ENCODE data around the gene CALHM5. TPM values are rescaled to one million over a fixed set of nuclear protein-coding genes. Genes with fewer than 3 reads are reported as not detected.
A peak's percentile ranks its signal among the peaks of the same experiment; 100 is the strongest.

CALHM5 gene
- total RNA-seq, 2 donors from 2014 or later, result 2.5 to 3.0 TPM

GRCh38 chr6:116497113-116497676, 14.2 kb upstream of the CALHM5 start:
- DNase-seq, result peak; percentile 27
- ATAC-seq, result peak; percentile 32 to 63
- intact Hi-C loops (cut with DNase I), result no loop called here

DNA sequence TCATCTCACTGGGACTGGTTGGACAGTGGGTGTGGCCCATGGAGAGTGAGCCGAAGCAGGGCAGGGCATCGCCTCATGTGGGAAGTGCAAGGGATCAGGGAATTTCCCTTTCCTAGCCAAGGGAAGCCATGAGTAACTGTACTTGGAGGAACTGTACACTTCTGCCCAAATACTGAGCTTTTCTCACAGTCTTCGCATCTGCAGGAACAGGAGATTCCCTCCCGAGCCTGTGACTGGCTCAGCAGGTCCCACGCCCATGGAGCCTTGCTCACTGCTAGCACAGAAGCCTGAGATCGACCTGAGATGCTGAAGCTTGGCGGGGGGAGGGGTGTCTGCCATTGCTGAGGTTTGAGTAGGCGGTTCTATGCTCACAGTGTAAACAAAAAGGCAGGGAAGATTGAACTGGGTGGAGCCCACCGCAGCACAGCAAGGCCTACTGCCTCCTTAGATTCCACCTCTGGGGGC, 10.4 kb upstream of the CALHM5 start:
- ATAC-seq (no peak), DNase-seq (no peak)
- intact Hi-C loops (cut with DNase I), result no loop called here

GRCh38 chr6:116507324-116507723, 4.1 kb upstream of the CALHM5 start:
- ATAC-seq, result no peak
- intact Hi-C loops (cut with DNase I), result no loop called here
- no peak for DNase-seq

DNA sequence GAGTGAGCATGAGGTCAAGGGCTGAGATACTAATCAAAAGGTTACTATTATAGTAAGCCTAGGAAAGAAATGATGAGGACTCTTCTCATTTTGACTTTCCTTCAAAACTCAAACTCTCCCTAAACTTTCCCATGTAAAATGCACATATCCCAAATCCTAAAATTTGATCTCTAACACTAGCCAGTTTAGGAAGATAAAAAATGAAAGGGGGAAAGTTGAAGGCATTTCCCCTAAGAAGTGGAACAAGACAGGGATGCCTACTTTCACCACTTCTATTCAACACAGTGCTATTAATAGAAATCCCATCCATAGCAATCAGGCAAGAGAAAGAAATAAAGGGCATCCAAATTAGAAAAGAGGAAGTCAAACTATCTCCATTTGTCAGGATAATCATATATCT, 2.9 kb upstream of the CALHM5 start:
- no peak for ATAC-seq
- intact Hi-C loops (cut with DNase I), result no loop called here
- DNase-seq, result no peak

DNA sequence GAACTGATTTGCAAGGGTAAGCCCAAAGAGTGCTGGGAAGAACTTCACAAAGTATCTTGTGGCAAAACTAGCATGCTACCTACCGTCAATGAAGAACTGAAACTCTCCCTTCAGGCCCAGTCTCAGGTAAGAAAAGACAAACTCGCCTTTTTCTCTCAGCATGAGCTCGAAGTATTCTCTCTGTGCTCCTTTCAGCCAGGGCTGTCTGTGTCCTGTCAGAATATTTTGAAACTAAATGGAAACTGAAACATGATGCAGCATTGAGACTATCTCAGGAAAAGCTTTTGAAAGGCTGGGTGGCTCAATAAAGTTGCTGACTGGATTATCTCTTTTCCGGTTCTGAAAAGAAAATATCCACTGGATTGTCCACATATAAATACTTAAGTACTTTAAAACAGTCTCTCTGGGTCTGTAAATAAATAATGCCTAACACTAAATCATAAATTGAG, 696 bp downstream of the CALHM5 start:
- DNase-seq (no peak), ATAC-seq (peak; percentile 49 to 69)
- intact Hi-C loops (cut with DNase I), result no loop called here

- ATAC-seq, result peak in 1 of 2 donors; percentile 20
- DNase-seq, result no peak
- intact Hi-C loops (cut with DNase I), result no loop called here
Measured at GRCh38 chr6:116512734-116513133, 1.3 kb downstream of the CALHM5 start.

- no peak for ATAC-seq
- intact Hi-C loops (cut with DNase I), result no loop called here
Measured at GRCh38 chr6:116513224-116513875, 1.9 kb downstream of the CALHM5 start.

DNA sequence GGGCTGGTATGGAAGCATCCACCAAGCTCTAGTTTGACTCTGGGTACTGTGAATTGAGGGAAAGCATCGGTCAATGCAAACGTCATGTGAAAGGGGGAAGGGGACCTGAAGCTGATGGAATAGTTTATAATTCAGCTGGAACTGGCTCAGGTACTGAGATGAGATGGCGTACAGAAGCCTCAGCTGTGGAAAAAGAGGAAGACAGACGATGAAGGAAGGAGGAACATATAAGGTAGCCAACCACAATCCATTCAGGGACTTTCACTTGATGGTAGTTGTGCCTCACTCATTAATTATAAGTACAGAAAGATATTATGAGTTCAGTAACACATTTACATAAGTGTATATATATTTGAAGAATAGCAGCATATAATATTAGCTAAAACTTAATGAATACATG, 2.7 kb downstream of the CALHM5 start:
- DNase-seq, result no peak
- intact Hi-C loops (cut with DNase I), result no loop called here
- no peak for ATAC-seq

More at GRCh38 chr6:116513224-116513875, 1.9 kb downstream of the CALHM5 start:
- DNase-seq, result no peak

DNA sequence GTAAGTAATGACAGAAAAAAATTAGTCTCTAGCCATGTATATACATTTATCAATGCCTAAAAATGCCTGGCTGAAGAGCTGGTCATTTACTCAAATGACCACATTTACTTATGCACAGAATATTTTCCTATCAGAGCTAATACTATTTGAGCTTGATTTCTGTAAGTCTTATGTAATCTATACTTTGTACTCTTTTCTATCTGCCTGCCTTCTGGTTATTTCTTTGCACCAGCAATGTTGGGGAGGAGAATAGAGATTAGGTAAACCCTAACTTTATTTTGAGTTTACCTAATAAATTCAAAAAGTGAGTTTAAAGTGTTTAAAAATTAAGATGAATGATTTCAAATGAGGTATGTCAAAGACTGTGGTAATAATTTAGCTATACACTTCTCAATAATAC, 3.7 kb downstream of the CALHM5 start:
- ATAC-seq (no peak), DNase-seq (no peak)
- intact Hi-C loops (cut with DNase I), result no loop called here

- DNase-seq, result peak; percentile 37
- intact Hi-C loops (cut with DNase I), result no loop called here
- ATAC-seq, result no peak
Measured at GRCh38 chr6:116518621-116519368, 7.4 kb downstream of the CALHM5 start.

DNA sequence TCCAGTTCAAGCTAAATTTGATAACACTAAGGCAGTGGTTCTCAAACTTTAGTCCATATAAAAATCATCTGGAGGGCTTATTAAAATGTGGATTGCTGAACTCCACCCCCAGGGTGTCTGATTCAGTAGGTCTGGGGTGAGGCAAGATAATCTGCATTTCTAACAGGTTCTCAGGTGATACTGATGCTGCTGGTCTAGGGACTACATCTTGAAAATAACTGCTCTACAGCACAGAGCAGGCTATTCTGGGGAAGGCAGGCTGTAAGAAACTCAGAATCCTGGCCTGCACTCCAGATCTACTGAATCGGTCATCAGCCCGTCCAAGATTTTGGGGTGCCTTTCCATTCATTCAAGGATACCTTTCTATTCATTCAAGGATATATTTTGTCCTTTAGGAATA, 11.5 kb downstream of the CALHM5 start:
- intact Hi-C loops (cut with DNase I), result no loop called here
- no peak for ATAC-seq
- no peak for DNase-seq

GRCh38 chr6:116524236-116524635, 12.8 kb downstream of the CALHM5 start:
- intact Hi-C loops (cut with DNase I), result no loop called here
- no peak for ATAC-seq
- no peak for DNase-seq

GRCh38 chr6:116528133-116528532, 16.7 kb downstream of the CALHM5 start:
- ATAC-seq (no peak), DNase-seq (no peak)
- intact Hi-C loops (cut with DNase I), result no loop called here

DNA sequence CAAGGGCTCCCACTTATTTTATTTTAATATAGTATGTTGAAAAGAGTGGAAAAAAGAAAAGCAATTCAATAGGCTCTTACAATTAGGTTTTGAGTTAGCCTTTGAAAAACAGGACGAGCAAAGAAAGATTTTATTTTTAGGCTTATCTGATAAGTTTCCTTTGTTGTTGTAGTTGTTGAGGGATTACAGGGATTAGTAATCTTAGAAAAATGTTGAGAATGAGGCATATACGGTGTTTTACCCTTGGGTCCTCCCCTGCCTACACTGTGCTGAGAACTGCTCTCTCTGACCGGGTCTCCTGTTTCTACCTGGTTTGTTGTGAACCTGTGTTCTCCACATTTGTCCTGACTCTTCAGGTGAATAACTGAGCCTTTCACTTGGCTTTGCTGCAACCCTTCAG, 17.3 kb downstream of the CALHM5 start:
- intact Hi-C loops (cut with DNase I), result no loop called here
- ATAC-seq (peak in 1 of 2 donors; percentile 30), DNase-seq (no peak)

DNA sequence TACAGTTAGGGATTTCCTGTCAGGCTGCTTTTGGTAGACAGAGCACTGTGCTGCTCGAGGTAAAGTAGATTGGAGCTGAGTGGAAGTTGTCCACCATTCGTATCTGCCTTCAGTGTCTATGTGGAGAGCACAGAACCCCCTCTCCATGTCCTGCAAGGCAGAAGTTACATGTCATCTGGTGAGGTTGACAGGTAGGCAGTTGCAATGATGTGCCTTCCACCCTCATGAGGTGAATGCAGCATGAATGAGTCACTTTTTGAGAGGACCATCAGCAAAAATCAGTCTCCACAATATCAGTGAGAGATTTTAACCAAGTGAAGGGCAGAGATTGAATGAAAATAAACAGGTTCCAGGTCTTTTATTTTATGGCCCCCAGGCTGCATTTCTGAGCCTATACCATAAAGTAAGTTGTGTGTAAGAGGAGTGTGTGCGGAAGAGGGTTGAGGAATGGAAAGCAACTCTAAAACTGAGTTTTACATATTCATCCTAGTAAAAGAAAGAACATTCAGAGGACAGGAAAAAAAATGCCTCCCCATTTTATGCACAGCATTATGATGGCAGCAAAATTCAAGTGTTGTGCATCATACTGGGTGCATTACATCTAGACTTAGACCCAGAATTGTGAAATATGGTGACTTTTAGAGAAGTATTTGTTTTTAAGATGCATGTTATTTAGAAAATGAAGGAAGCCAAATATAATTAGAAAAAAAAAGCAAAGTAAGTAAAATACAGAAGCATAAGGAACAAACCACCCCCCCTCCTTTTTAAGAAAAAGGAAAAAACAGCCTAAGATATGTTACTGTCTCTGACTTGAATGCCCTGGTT, 18.2 kb downstream of the CALHM5 start:
- intact Hi-C loops (cut with DNase I), result loop anchor here (5.0 to 10.0 kb wide), 4 partner anchors 85 to 312 kb away; no protein-coding TSS in a partner anchor
- no peak for DNase-seq
- ATAC-seq, result no peak

GRCh38 chr6:116530436-116530835, 19.0 kb downstream of the CALHM5 start:
- DNase-seq, result no peak
- no peak for ATAC-seq
- intact Hi-C loops (cut with DNase I), result loop anchor here (5.0 to 10.0 kb wide), 4 partner anchors 86 to 313 kb away; no protein-coding TSS in a partner anchor

DNA sequence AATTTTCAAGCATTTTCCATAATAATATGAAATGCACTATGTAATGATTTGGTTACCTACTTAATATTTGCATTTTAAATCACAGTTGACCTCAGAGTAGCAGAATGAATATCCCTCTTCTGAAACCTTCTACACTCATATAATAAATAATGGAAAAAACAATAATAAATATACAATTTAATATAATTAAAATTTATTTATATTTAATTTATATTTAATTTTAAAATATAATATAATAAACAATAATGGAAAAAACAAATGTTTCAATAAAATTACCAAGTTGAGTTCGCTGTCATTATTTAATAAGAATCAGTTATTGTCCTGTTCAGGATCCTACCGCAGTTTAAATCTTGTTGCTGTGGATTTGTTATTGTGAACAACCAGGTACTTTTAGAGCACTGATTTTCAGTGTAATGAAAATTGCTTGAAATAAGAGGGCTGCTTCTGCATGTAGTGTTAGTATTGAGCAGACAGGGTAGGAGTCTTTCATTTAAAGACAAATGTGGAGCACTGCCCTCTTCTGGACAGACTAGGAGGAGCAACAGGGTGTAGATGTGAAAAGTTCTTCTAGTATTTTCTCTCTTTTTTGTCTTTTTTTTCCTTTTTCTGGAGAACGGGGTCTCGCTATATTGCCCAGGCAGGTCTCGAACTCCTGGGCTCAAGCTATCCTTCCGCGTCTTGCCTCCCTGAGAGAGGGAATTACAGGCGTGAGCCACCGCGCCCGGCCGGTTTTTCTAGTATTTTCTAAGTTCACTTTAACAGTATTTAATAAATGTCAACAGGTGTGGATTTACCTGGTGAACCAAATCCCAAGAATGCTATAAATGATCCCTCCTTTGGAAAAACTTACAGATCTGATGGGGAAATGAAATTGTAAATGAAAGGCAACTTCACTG, 20.5 kb downstream of the CALHM5 start:
- ATAC-seq, result peak; percentile 87 to 89
- DNase-seq, result peak; percentile 48
- intact Hi-C loops (cut with DNase I), result loop anchor here (5.0 to 10.0 kb wide), 4 partner anchors 87 to 315 kb away; no protein-coding TSS in a partner anchor
